Hypothalamus (tissue), 51 donors: Measurements from ENCODE around the gene CFAP210.

ENCODE experiments used
- DNase-seq, 51 donors: peaks; one replicate each; lab custom pipeline; 2025; lab: John Stamatoyannopoulos, UW

CFAP210 gene

GRCh38 chr2:169694113-169694893, at the start of gene CFAP210, which contains the start of gene PHOSPHO2:
Gene CFAP210, minus strand, starts transcription at chr2:169694405. Its CDS starts 78 bp downstream, at chr2:169694327.
Gene PHOSPHO2, plus strand, starts transcription at chr2:169694469. Its CDS starts 6,503 bp downstream, at chr2:169700972.
- DNase-seq = peak; percentile 31 to 99 (median 96)

- peak in 29 of 51 donors; percentile 2 to 67 (median 24) for DNase-seq
These were observed 49.3 kb upstream of the CFAP210 start for GRCh38 chr2:169743549-169743948.

DNA sequence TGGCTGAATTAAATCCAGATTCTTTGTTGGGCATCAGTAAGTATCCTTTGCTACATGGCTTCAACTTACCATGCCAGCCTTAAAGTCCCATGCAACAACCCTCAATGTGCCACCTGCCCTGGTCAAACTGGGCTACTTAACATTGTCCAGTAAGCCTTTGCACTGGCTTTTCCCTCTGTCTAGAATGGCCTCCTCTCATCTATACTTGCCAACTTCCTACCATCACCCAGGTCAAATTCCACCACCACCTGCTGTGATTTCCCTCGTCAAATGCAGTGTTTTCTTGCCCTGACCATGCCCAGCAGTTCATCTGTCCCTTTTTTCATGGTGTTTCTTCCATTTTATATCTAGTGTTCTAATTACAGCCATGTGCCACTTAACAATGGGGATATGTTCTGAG, 45.1 kb upstream of the CFAP210 start:
- DNase-seq = no peak

GRCh38 chr2:169738566-169739229, 44.5 kb upstream of the CFAP210 start:
- DNase-seq = no peak

- DNase-seq = peak in 1 of 51 donors; percentile 0
These were observed 42.7 kb upstream of the CFAP210 start for GRCh38 chr2:169736902-169737301.

DNA sequence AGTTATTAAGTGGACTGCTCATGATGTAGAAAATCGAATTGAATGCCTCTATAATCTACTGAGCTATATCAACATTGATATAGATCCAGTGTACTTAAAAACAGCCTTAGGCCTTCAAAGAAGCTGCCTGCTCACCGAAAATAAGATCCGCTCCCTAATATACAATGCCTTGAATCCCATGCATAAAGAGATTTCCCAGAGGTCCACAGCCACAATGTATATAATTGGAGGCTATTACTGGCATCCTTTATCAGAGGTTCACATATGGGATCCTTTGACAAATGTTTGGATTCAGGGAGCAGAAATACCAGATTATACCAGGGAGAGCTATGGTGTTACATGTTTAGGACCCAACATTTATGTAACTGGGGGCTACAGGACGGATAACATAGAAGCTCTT, 41.4 kb upstream of the CFAP210 start:
- DNase-seq = no peak

DNA sequence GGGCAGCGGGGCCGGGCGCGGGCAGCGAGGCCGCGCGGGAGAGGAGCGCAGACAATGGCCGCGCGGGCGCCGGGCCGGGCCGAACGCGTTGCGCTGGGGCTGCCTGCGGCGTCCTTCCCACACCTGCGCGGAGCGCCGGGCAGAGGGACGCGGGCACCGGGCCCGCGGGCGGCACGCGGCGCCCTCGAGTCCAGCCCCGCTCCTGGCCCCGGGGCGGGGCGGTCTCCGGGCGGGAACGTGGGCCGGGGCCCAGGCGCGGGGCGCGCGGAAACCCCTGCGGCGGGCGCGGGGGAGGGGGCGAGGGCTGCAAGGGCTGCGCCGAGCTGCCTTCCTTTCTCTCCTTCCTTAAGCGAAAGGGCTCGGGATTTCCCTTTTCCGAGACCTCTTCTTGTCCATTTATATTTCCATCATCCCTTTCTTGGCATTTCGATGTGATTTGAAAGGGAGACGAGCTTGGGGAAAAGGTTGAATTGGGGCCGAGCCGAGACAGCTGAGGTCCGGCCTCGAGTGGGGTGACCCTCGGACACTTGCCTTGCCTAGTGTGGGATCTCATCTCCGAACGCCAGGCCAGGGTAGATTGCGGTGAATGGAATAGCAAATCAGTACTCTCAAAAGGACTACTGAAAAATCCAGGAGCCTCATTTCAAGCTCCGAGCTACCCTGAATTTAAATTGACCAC, 40.1 kb upstream of the CFAP210 start:
- DNase-seq = peak in 12 of 51 donors; percentile 9 to 71 (median 26)

- peak in 1 of 51 donors; percentile 45 for DNase-seq
These were observed 38.6 kb upstream of the CFAP210 start for GRCh38 chr2:169732583-169733358.

DNA sequence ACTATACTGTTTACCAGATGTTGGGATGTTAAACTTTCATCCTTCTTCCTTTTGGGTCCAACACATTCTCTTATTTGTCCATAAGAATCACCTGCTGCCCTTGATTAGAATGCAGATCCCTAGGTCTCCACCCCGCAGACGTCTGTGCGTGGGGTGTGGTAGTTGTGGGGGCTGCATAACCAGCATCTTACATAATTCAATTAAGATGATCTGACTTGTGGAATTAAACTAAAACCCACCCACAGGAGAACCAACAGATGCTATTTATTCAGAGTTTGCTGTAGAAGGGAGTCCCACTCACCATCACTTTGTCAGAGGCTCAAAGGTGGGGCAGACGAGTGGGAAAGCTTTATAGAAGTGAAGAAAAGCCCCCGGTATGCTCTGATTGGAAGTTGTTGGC, 37.9 kb upstream of the CFAP210 start:
- DNase-seq = no peak

- no peak for DNase-seq
These were observed 35.0 kb upstream of the CFAP210 start for GRCh38 chr2:169729274-169729605.

- no peak for DNase-seq
These were observed 32.9 kb upstream of the CFAP210 start for GRCh38 chr2:169727065-169727464.

DNA sequence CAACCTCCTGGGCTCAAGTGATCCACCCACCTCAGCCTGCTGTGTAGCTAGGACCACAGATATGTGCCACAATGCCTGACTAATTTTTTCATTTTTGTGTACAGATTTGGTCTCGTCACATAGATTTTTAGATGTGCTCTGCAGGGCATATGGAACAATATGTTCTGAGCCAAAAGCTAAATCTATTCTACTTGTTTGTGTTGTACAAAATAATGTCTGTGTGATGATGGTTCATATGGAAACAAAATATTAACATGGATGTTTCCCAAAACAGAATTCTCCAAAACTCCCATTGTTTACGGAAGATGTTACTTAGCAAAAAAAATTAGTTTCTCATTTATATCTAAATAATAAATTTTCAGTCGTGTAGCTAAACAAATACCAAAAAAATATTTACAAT, 26.8 kb upstream of the CFAP210 start:
- no peak for DNase-seq

DNA sequence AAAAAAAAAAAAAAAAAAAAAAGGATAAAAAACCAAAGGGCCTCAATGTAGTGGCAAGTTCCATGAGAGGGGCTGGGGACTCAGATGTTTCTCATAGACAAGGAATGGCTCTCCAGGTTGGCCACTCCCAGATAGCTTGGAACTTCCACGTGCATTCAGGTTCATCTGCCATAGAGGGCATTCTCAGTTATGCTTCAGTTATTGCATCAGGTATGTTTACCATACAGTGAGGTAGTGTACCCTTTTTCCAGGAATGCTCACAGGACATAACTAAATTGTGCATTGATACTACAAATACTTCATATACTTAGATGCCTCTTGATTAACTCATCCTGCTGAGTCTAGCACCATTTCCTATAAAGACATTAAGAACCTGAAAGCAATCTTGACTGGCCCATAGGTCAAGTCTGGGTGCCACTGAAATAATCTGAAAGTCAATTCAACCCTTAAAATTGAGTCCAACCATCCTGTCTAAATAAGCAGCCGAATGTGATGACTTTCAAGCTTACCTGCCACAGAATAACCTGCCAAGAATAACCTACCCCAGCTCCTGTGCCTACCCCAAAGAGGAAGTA, 24.8 kb upstream of the CFAP210 start:
- no peak for DNase-seq

DNA sequence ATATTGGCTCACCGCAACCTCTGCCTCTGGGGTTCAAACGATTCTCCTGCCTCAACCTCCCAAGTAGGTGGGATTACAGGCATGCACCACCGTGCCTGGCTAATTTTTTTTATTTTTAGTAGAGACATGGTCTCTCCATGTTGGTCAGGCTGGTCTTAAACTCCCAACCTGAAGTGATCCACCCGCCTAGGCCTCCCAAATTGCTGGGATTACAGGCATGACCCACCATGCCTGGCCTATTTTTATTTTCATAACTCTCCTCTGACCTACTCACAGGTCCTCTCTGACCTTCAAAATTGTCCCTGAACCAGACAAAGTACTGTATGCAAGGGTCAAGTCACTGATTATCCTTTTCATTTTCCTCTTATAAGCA, 23.5 kb upstream of the CFAP210 start:
- DNase-seq = no peak

DNA sequence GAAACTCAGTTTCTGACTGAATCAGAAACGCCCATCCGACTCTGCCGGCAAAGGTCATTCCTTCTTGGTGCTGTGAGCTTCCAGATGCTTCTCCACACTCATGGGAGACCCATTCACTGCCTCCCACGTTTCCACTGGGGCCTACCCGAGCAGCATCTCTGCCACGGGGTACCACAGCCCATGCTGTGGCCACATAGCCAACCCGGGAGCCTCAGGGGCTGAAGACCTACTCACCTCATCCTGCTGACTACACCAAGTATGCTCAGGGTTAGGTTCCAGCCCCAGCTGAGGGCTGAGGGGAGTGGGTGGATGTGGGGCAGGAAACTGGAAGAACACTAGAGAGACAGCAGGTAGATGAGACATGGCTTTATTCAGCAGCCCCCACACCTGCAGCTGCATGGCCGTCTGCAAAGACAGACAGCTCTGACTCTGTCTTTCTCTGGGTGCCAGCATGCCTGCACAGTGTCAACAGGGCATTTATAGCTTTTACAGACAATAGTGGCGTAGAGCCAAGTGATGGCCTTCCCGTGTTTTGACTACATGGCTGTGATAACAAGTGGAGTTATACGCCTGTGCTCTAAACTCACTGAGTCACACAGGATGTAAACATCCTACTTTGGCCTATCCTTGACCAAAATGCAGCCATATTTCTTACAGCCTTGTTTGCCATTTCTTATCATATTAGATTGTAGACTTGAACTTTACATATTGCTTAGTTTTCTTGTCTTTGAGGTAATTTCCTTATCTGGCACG, 22.9 kb upstream of the CFAP210 start:
- peak in 2 of 51 donors; percentile 10 to 25 for DNase-seq

DNA sequence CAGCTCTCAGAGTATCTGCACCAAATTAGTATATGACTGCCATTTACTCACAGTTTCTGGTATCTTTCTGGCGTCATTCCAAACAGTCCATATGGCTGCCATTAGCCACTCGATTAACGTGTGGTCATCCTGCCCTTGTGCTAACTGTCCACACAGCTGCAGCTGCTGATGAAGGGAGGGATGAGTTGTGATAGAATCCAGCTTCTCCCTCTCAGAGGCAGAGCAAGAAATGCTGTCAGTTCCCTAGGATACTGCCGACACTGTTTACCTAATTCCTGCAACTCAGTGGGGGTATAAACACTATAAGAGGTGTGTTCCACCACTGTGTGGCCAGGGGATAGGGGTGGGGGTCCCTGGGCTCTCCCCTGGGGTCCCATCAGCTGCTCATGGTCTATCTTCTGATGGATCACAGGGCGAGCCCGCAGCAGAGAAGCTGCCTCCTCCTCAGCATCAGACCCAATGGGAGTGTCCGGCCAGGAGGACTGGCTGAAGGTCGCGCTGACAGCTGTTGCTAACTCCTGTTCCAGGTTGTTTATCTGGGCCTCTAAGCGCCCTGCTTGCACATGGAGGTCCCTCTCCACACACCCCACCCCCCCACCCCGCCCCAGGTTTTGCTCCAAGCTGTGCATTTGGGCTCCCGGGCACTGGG, 22.2 kb upstream of the CFAP210 start:
- peak in 3 of 51 donors; percentile 10 to 25 (median 13) for DNase-seq

- DNase-seq = peak in 4 of 51 donors; percentile 3 to 42 (median 30)
These were observed 21.4 kb upstream of the CFAP210 start for GRCh38 chr2:169715379-169716237.

GRCh38 chr2:169714699-169715098, 20.5 kb upstream of the CFAP210 start:
- peak in 15 of 51 donors; percentile 10 to 52 (median 33) for DNase-seq
